Neural progenitor cell (in vitro differentiated cells): Measurements from ENCODE around the gene CDC37L1.

ENCODE experiments used
- CTCF ChIP-seq: fragments of 200-600 bp; sonication (generic); IDR thresholded peaks from 2 replicates; pipeline ENCODE4 v1.5.1; 2017; ENCODE audit warnings: antibody characterized with exemption, mild to moderate bottlenecking
- EZH2 ChIP-seq: fragments of 200-600 bp; sonication (generic); IDR thresholded peaks from 2 replicates; pipeline ENCODE4 v1.6.1; 2017; ENCODE audit warnings: antibody characterized with exemption, mild to moderate bottlenecking, moderate library complexity
- EZH2phosphoT487 ChIP-seq: fragments of 200-600 bp; sonication (generic); IDR thresholded peaks from 2 replicates; pipeline ENCODE4 v1.6.1; 2017; ENCODE audit warnings: antibody characterized with exemption

- TF ChIP-seq CTCF (no peak), EZH2 (no peak), EZH2phosphoT487 (no peak)
Measured at GRCh38 chr9:4706021-4706420, 26.7 kb downstream of the CDC37L1 start.
